ENCODE results near the gene YPEL1.

DNA sequence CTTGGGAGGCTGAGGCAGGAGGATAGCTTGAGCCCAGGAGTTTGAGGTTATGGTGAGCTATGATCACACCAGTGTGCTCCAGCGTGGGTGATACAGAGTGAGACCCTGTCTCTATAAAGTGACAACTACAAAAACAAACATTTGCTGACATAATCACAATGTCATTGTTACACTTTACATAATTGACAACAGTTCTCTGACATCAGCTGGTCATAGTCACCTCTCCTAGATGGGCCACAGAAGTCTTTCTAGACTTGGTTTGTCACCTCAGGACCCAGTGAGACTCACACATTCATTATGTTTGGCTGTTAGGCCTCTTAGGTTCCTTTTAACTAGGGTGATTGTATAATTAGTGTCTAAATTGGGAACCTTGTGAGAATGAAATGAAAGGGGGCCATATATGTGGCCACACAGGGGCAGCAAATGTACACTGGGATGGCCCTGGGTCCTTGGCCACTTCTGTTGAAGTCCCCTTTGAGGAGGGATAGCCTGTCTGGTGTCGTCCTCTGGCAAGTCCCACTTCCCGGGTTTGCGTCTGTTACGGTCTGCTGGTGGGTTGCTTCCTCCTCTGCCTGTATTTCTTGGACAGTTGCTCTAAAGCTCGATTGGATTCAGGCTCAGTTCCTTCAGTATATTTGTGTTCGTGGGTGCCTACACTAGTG lies 75.6 kb downstream of the YPEL1 start:
- TF ChIP-seq, protein P1, sequence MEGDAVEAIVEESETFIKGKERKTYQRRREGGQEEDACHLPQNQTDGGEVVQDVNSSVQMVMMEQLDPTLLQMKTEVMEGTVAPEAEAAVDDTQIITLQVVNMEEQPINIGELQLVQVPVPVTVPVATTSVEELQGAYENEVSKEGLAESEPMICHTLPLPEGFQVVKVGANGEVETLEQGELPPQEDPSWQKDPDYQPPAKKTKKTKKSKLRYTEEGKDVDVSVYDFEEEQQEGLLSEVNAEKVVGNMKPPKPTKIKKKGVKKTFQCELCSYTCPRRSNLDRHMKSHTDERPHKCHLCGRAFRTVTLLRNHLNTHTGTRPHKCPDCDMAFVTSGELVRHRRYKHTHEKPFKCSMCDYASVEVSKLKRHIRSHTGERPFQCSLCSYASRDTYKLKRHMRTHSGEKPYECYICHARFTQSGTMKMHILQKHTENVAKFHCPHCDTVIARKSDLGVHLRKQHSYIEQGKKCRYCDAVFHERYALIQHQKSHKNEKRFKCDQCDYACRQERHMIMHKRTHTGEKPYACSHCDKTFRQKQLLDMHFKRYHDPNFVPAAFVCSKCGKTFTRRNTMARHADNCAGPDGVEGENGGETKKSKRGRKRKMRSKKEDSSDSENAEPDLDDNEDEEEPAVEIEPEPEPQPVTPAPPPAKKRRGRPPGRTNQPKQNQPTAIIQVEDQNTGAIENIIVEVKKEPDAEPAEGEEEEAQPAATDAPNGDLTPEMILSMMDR (IDR thresholded peaks at IDR 0.05): no peak
- no peak for TF ChIP-seq EZH2 (IDR thresholded peaks at IDR 0.05; ENCODE audit: borderline replicate concordance, insufficient read depth, low read depth, low read length, poor library complexity, severe bottlenecking)

Data from B cell (primary cell).